ENCODE data around the gene HAPLN3. TPM values are rescaled to one million over a fixed set of nuclear protein-coding genes. Genes with fewer than 3 reads are reported as not detected.
A peak's percentile ranks its signal among the peaks of the same experiment; 100 is the strongest.

HAPLN3 gene
- total RNA-seq, 2 donors from 2014 or later = 103 to 105 TPM

GRCh38 chr15:88920186-88920891 is 25.0 kb upstream of the HAPLN3 start:
- Mint-ChIP-seq H3K4me3 (no peak overlapping the region), H3K36me3 (ENCODE audit: low read depth) (peaks cover 5% of the 10 kb centered on the region), H3K27me3 (peaks cover 67% of the 10 kb centered on the region), H3K4me1 (peaks cover 22% of the 10 kb centered on the region), H3K27ac (no peak overlapping the region)
- no peaks in the 10 kb centered on the region for H3K9me3 ChIP-seq (ENCODE audit: control insufficient read depth, low read length, poor library complexity, severe bottlenecking)
- DNase-seq = no peak
- ATAC-seq = no peak

- H3K27ac Mint-ChIP-seq = no peak overlapping the region
- peaks cover 5% of the 10 kb centered on the region for H3K36me3 Mint-ChIP-seq (ENCODE audit: low read depth)
- DNase-seq (no peak), ATAC-seq (no peak)
- H3K27me3 Mint-ChIP-seq = peaks cover 63% of the 10 kb centered on the region
- H3K4me1 Mint-ChIP-seq = peaks cover 22% of the 10 kb centered on the region
- H3K4me3 Mint-ChIP-seq = no peak overlapping the region
- H3K9me3 ChIP-seq (ENCODE audit: control insufficient read depth, low read length, poor library complexity, severe bottlenecking) = no peaks in the 10 kb centered on the region
These were observed 23.4 kb upstream of the HAPLN3 start for GRCh38 chr15:88918738-88919137.

DNA sequence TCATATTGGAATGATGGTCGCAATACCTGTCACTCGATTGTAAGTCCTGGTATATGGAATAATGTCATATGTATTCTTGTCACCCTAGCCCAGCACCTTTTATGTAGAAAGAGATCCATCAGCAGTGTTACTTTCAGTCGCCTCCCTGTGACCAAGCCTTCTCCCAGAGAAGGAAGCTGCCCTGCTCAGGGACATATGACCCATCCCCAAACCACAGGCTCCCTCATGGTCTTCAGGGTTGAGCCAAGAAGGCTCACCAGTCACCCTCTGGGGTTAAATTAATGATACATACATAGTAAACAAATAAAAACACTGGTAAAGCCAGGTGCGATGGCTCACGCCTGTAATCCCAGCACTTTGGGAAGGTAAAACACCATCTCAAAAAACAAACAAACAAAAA is 22.4 kb upstream of the HAPLN3 start:
- H3K4me3 Mint-ChIP-seq = no peak overlapping the region
- H3K4me1 Mint-ChIP-seq = peaks cover 26% of the 10 kb centered on the region
- peaks cover 53% of the 10 kb centered on the region for H3K27me3 Mint-ChIP-seq
- peak overlapping the region; percentile 29 for H3K27ac Mint-ChIP-seq
- DNase-seq (no peak), ATAC-seq (no peak)
- H3K36me3 Mint-ChIP-seq (ENCODE audit: low read depth) = peaks cover 5% of the 10 kb centered on the region
- H3K9me3 ChIP-seq (ENCODE audit: control insufficient read depth, low read length, poor library complexity, severe bottlenecking) = no peaks in the 10 kb centered on the region

- Mint-ChIP-seq H3K27ac (no peak overlapping the region), H3K27me3 (peaks cover 30% of the 10 kb centered on the region), H3K36me3 (ENCODE audit: low read depth) (peaks cover 2% of the 10 kb centered on the region), H3K4me1 (peaks cover 30% of the 10 kb centered on the region), H3K4me3 (no peak overlapping the region)
- no peaks in the 10 kb centered on the region for H3K9me3 ChIP-seq (ENCODE audit: control insufficient read depth, low read length, poor library complexity, severe bottlenecking)
- ATAC-seq (no peak), DNase-seq (no peak)
These were observed 20.0 kb upstream of the HAPLN3 start for GRCh38 chr15:88915354-88915753.

- Mint-ChIP-seq H3K36me3 (ENCODE audit: low read depth) (no peaks in the 10 kb centered on the region), H3K27ac (peak overlapping the region; percentile 61)
These were observed 18.5 kb upstream of the HAPLN3 start for GRCh38 chr15:88913850-88914169.

GRCh38 chr15:88913017-88913849 is 17.9 kb upstream of the HAPLN3 start, which contains the start of gene MFGE8:
MFGE8 (minus strand) TSS chr15:88913379; CDS start chr15:88913319, 60 bp downstream.
- peak within 1 kb of the TSS; percentile 85 for H3K27ac Mint-ChIP-seq

More at GRCh38 chr15:88913850-88914169, 18.5 kb upstream of the HAPLN3 start:
- peaks cover 24% of the 10 kb centered on the region for H3K4me1 Mint-ChIP-seq
- H3K9me3 ChIP-seq (ENCODE audit: control insufficient read depth, low read length, poor library complexity, severe bottlenecking) = no peaks in the 10 kb centered on the region
- no peak for DNase-seq
- H3K4me3 Mint-ChIP-seq = peak overlapping the region; percentile 97
- no peak for ATAC-seq
- H3K27me3 Mint-ChIP-seq = peaks cover 19% of the 10 kb centered on the region

DNA sequence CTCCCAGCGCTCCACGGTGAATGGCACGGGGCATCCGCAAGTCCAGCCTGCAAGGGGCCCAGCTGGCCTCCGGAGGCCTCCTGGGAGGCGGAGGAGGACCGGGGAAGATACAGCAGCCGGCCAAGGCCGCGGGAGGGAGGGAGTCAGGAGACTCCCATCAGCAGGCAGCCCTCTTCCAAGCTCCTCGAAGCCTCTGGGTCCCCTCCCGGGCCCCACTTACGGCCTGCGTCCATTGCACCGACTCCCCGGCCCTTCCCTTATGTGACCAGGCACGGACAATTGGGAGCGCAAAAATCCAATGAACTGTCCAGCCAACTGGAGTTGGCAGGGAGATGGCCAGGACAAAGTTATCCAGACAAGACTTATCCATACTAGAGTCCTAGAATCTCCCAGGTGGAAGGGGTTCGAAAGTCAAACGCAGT is 17.2 kb upstream of the HAPLN3 start:
- H3K27me3 Mint-ChIP-seq = peaks cover 10% of the 10 kb centered on the region
- H3K27ac Mint-ChIP-seq = peak overlapping the region; percentile 85
- peaks cover 24% of the 10 kb centered on the region for H3K4me1 Mint-ChIP-seq

More at GRCh38 chr15:88913017-88913849, 17.9 kb upstream of the HAPLN3 start, which contains the start of gene MFGE8:
- DNase-seq (peak; percentile 55 to 67 (median 65)), ATAC-seq (peak; percentile 95)
- Mint-ChIP-seq H3K4me1 (peaks cover 23% of the 10 kb centered on the region), H3K36me3 (ENCODE audit: low read depth) (no peaks in the 10 kb centered on the region), H3K4me3 (peak within 1 kb of the TSS; percentile 97), H3K27me3 (peaks cover 16% of the 10 kb centered on the region)
- H3K9me3 ChIP-seq (ENCODE audit: control insufficient read depth, low read length, poor library complexity, severe bottlenecking) = no peaks in the 10 kb centered on the region

DNA sequence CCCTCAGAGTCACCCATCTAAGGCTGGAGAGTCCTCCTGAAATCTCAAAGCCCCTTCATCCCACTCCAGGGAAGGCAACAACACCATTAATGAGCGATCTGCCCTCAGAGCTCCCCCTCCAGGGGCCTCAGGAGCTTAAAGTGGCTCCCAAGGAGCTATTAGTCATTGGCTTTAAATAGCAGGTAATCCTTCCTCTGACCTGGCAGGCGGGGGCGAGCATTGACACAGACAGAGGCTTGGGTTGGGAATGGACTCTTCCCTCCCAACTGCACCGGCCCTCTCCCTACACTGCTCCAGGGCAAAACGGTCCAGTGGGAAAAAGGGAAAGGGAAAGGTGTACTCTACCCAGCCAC is 16.4 kb upstream of the HAPLN3 start:
- ATAC-seq (no peak), DNase-seq (no peak)
- Mint-ChIP-seq H3K4me3 (peak overlapping the region; percentile 97), H3K36me3 (ENCODE audit: low read depth) (no peaks in the 10 kb centered on the region), H3K4me1 (peaks cover 26% of the 10 kb centered on the region), H3K27ac (peak overlapping the region; percentile 85), H3K27me3 (peaks cover 2% of the 10 kb centered on the region)
- no peaks in the 10 kb centered on the region for H3K9me3 ChIP-seq (ENCODE audit: control insufficient read depth, low read length, poor library complexity, severe bottlenecking)

More for the DNA sequence above, 17.2 kb upstream of the HAPLN3 start:
- no peak for ATAC-seq
- no peaks in the 10 kb centered on the region for H3K9me3 ChIP-seq (ENCODE audit: control insufficient read depth, low read length, poor library complexity, severe bottlenecking)
- no peaks in the 10 kb centered on the region for H3K36me3 Mint-ChIP-seq (ENCODE audit: low read depth)
- DNase-seq = no peak
- H3K4me3 Mint-ChIP-seq = peak overlapping the region; percentile 97

- DNase-seq = no peak
- Mint-ChIP-seq H3K27ac (peak overlapping the region; percentile 37), H3K4me3 (peak overlapping the region; percentile 25), H3K36me3 (ENCODE audit: low read depth) (no peaks in the 10 kb centered on the region), H3K4me1 (peaks cover 32% of the 10 kb centered on the region), H3K27me3 (no peaks in the 10 kb centered on the region)
- H3K9me3 ChIP-seq (ENCODE audit: control insufficient read depth, low read length, poor library complexity, severe bottlenecking) = no peaks in the 10 kb centered on the region
- ATAC-seq = no peak
These were observed 14.8 kb upstream of the HAPLN3 start for GRCh38 chr15:88909956-88910831.

GRCh38 chr15:88908697-88909621 is 13.6 kb upstream of the HAPLN3 start:
- no peak for DNase-seq
- H3K9me3 ChIP-seq (ENCODE audit: control insufficient read depth, low read length, poor library complexity, severe bottlenecking) = no peaks in the 10 kb centered on the region
- no peak for ATAC-seq
- Mint-ChIP-seq H3K4me1 (peaks cover 43% of the 10 kb centered on the region), H3K36me3 (ENCODE audit: low read depth) (no peaks in the 10 kb centered on the region), H3K4me3 (no peak overlapping the region), H3K27ac (peak overlapping the region; percentile 100), H3K27me3 (no peaks in the 10 kb centered on the region)

- Mint-ChIP-seq H3K27me3 (no peaks in the 10 kb centered on the region), H3K36me3 (ENCODE audit: low read depth) (no peaks in the 10 kb centered on the region), H3K27ac (peak overlapping the region; percentile 100), H3K4me3 (no peak overlapping the region), H3K4me1 (peaks cover 42% of the 10 kb centered on the region)
- DNase-seq = no peak
- H3K9me3 ChIP-seq (ENCODE audit: control insufficient read depth, low read length, poor library complexity, severe bottlenecking) = no peaks in the 10 kb centered on the region
- no peak for ATAC-seq
These were observed 12.8 kb upstream of the HAPLN3 start for GRCh38 chr15:88908123-88908522.

- Mint-ChIP-seq H3K27ac (peak overlapping the region; percentile 100), H3K27me3 (no peaks in the 10 kb centered on the region), H3K4me1 (peaks cover 45% of the 10 kb centered on the region), H3K36me3 (ENCODE audit: low read depth) (no peaks in the 10 kb centered on the region), H3K4me3 (no peak overlapping the region)
- H3K9me3 ChIP-seq (ENCODE audit: control insufficient read depth, low read length, poor library complexity, severe bottlenecking) = no peaks in the 10 kb centered on the region
- ATAC-seq (no peak), DNase-seq (no peak)
These were observed 11.8 kb upstream of the HAPLN3 start for GRCh38 chr15:88907111-88907510.

Measured in T-helper 17 cell (primary cell).